SK-N-MC (cell line): ENCODE measurements around the gene PID1.
"Not testable (repeated sequence)": the region's sequence is repeated elsewhere in the genome, so short reads cannot be mapped to it uniquely, and the experiment has no call there.

Experiments used
- DNase-seq: peaks from one replicate; pipeline ENCODE4 v3.0.0-alpha.2; 2011; ENCODE audit warnings: low read depth, low spot score
- H3K27ac ChIP-seq: fragments of 200-600 bp; sonication (generic); 2 replicates; pipeline ENCODE4 v1.5.1; 2016; ENCODE audit warnings: mixed run types
- H3K36me3 ChIP-seq: fragments of 200-600 bp; sonication (generic); 2 replicates; pipeline ENCODE4 v1.6.1; 2017; ENCODE audit warnings: antibody characterized with exemption, low read length, mixed read lengths; ENCODE audit not compliant: insufficient read depth
- H3K4me3 ChIP-seq: fragments of 200-600 bp; sonication (generic); 2 replicates; pipeline ENCODE4 v1.5.1; 2016
- H3K9ac ChIP-seq: fragments of 200-600 bp; sonication (generic); 2 replicates; pipeline ENCODE4 v1.8.0; 2017; ENCODE audit warnings: mixed run types, mixed read lengths; ENCODE audit not compliant: insufficient read length
- H3K9me3 ChIP-seq: fragments of 200-600 bp; sonication (generic); 2 replicates; pipeline ENCODE4 v1.6.1; 2017; ENCODE audit warnings: low read depth, mild to moderate bottlenecking, antibody characterized with exemption, low read length, moderate library complexity, mixed read lengths
- EZH2 ChIP-seq: fragments of 200-600 bp; sonication (generic); IDR thresholded peaks from one replicate; pipeline ENCODE4 v1.6.1; 2017; ENCODE audit warnings: antibody characterized with exemption
- FOXP2 ChIP-seq: optimal IDR thresholded peaks from 2 replicates; pipeline ENCODE3; 2011; ENCODE audit warnings: mild to moderate bottlenecking, moderate library complexity; ENCODE audit not compliant: insufficient read depth; ENCODE audit errors: extremely low read length, control extremely low read depth
- POLR2AphosphoS5 ChIP-seq: IDR thresholded peaks from 2 replicates; pipeline ENCODE4 v1.6.1; 2012; ENCODE audit warnings: mild to moderate bottlenecking, low read depth, low read length, borderline replicate concordance

PID1 gene

GRCh38 chr2:229195346-229195947 lies 75.6 kb downstream of the PID1 start:
- TF ChIP-seq POLR2AphosphoS5 (no peak), FOXP2 (no peak), EZH2 (no peak)
- Histone ChIP-seq H3K27ac (no peak overlapping the region), H3K36me3 (no peaks in the 10 kb centered on the region), H3K9ac (no peak overlapping the region), H3K9me3 (no peaks in the 10 kb centered on the region), H3K4me3 (no peak overlapping the region)
- DNase-seq, result no peak

- no peak for DNase-seq
- Histone ChIP-seq H3K27ac (no peak overlapping the region), H3K9me3 (no peaks in the 10 kb centered on the region), H3K4me3 (no peak overlapping the region), H3K36me3 (no peaks in the 10 kb centered on the region), H3K9ac (no peak overlapping the region)
- TF ChIP-seq EZH2 (no peak), POLR2AphosphoS5 (no peak), FOXP2 (no peak)
These were observed 77.8 kb downstream of the PID1 start for GRCh38 chr2:229193281-229193680.

GRCh38 chr2:229191413-229191812 lies 79.7 kb downstream of the PID1 start:
- no peaks in the 10 kb centered on the region for H3K9me3 ChIP-seq
- TF ChIP-seq FOXP2 (no peak), POLR2AphosphoS5 (no peak), EZH2 (no peak)

GRCh38 chr2:229187123-229187522 lies 84.0 kb downstream of the PID1 start:
- not testable (repeated sequence) for H3K9me3 ChIP-seq, H3K4me3 ChIP-seq, H3K9ac ChIP-seq, H3K36me3 ChIP-seq, DNase-seq, H3K27ac ChIP-seq

More at GRCh38 chr2:229191413-229191812, 79.7 kb downstream of the PID1 start:
- Histone ChIP-seq H3K27ac (no peak overlapping the region), H3K9ac (no peak overlapping the region), H3K4me3 (no peak overlapping the region), H3K36me3 (no peaks in the 10 kb centered on the region)
- DNase-seq, result no peak

- no peak overlapping the region for H3K4me3 ChIP-seq
- H3K36me3 ChIP-seq, result no peaks in the 10 kb centered on the region
- no peak for DNase-seq
- H3K9me3 ChIP-seq, result no peaks in the 10 kb centered on the region
- no peak overlapping the region for H3K9ac ChIP-seq
- H3K27ac ChIP-seq, result no peak overlapping the region
- no peak for TF ChIP-seq EZH2
- TF ChIP-seq FOXP2, result no peak
- no peak for TF ChIP-seq POLR2AphosphoS5
These were observed 89.4 kb downstream of the PID1 start for GRCh38 chr2:229181641-229182040.

GRCh38 chr2:229180658-229181057 lies 90.4 kb downstream of the PID1 start:
- Histone ChIP-seq H3K4me3 (no peak overlapping the region), H3K9me3 (no peaks in the 10 kb centered on the region), H3K36me3 (no peaks in the 10 kb centered on the region), H3K9ac (no peak overlapping the region), H3K27ac (no peak overlapping the region)
- TF ChIP-seq EZH2 (no peak), POLR2AphosphoS5 (no peak), FOXP2 (no peak)
- no peak for DNase-seq

- H3K27ac ChIP-seq, result no peak overlapping the region
- no peak for DNase-seq
- H3K36me3 ChIP-seq, result no peaks in the 10 kb centered on the region
- H3K4me3 ChIP-seq, result no peak overlapping the region
- H3K9me3 ChIP-seq, result peaks cover 4% of the 10 kb centered on the region; the same call in 1 of the 2 replicates
- H3K9ac ChIP-seq, result no peak overlapping the region
- TF ChIP-seq FOXP2 (no peak), EZH2 (no peak), POLR2AphosphoS5 (no peak)
These were observed 91.5 kb downstream of the PID1 start for GRCh38 chr2:229179628-229180027.

GRCh38 chr2:229178706-229179105 lies 92.4 kb downstream of the PID1 start:
- Histone ChIP-seq H3K9me3 (peaks cover 4% of the 10 kb centered on the region; the same call in 1 of the 2 replicates), H3K36me3 (no peaks in the 10 kb centered on the region), H3K27ac (no peak overlapping the region), H3K9ac (no peak overlapping the region), H3K4me3 (no peak overlapping the region)
- TF ChIP-seq EZH2 (no peak), FOXP2 (no peak), POLR2AphosphoS5 (no peak)
- no peak for DNase-seq

- H3K36me3 ChIP-seq, result no peaks in the 10 kb centered on the region
- TF ChIP-seq POLR2AphosphoS5, result no peak
- DNase-seq, result no peak
- H3K9ac ChIP-seq, result no peak overlapping the region
- peaks cover 4% of the 10 kb centered on the region; the same call in 1 of the 2 replicates for H3K9me3 ChIP-seq
- no peak overlapping the region for H3K4me3 ChIP-seq
- no peak overlapping the region for H3K27ac ChIP-seq
These were observed 93.0 kb downstream of the PID1 start for GRCh38 chr2:229178117-229178516.
